Astrocyte (in vitro differentiated cells and primary cell): Measurements from ENCODE around the gene CIBAR2. TPM values are rescaled to one million over a fixed set of nuclear protein-coding genes. Genes with fewer than 3 reads are reported as not detected.

ENCODE experiments used
- DNase-seq: peaks from one replicate; pipeline ENCODE4 v3.0.0-alpha.2; 2010; ENCODE audit warnings: low read depth
- FAIRE-seq: peaks from 2 replicates; lab custom pipeline; 2011; peaks lifted over from hg19 to GRCh38; lab: Jason Lieb, UNC
- H2AFZ ChIP-seq: 2 replicates; pipeline ENCODE4 v1.6.0; 2012; ENCODE audit warnings: low read depth, low read length, inconsistent platforms
- H3K27ac ChIP-seq: 2 replicates; pipeline ENCODE4 v1.5.1; 2011; ENCODE audit warnings: low read depth, low read length, inconsistent platforms
- H3K27me3 ChIP-seq: 2 replicates; pipeline ENCODE4 v1.6.0; 2011; ENCODE audit warnings: low read length, inconsistent platforms; ENCODE audit not compliant: insufficient read depth
- H3K36me3 ChIP-seq: 2 replicates; pipeline ENCODE4 v1.5.1; 2011; ENCODE audit warnings: low read length, inconsistent platforms; ENCODE audit not compliant: insufficient read depth
- H3K4me1 ChIP-seq: 2 replicates; pipeline ENCODE4 v1.5.1; 2011; ENCODE audit warnings: low read length, inconsistent platforms; ENCODE audit not compliant: insufficient read depth
- H3K4me2 ChIP-seq: 2 replicates; pipeline ENCODE4 v1.6.0; 2012; ENCODE audit warnings: low read length, inconsistent platforms
- H3K4me3 ChIP-seq: 2 replicates; pipeline ENCODE4 v1.5.1; 2011; ENCODE audit warnings: low read depth, mild to moderate bottlenecking, low read length, inconsistent platforms; ENCODE audit not compliant: insufficient read depth
- H3K79me2 ChIP-seq: 2 replicates; pipeline ENCODE4 v1.6.0; 2012; ENCODE audit warnings: mild to moderate bottlenecking, low read length, inconsistent platforms; ENCODE audit not compliant: insufficient read depth
- H3K9ac ChIP-seq: 2 replicates; pipeline ENCODE4 v1.6.0; 2012; ENCODE audit warnings: mild to moderate bottlenecking, low read length, inconsistent platforms
- H3K9me3 ChIP-seq: 2 replicates; pipeline ENCODE4 v1.5.1; 2012; ENCODE audit warnings: low read depth, mild to moderate bottlenecking, low read length, inconsistent platforms; ENCODE audit not compliant: insufficient read depth
- H4K20me1 ChIP-seq: 2 replicates; pipeline ENCODE4 v1.6.0; 2012; ENCODE audit warnings: low read length, inconsistent platforms; ENCODE audit not compliant: insufficient read depth
- H3K27ac Mint-ChIP-seq: one replicate; pipeline ENCODE4 v1.8.0; 2021; ENCODE audit warnings: mild to moderate bottlenecking, mixed read lengths; ENCODE audit not compliant: unreplicated experiment
- H3K27me3 Mint-ChIP-seq: one replicate; pipeline ENCODE4 v1.8.0; 2021; ENCODE audit warnings: low read depth, mixed read lengths; ENCODE audit not compliant: unreplicated experiment
- H3K36me3 Mint-ChIP-seq: one replicate; pipeline ENCODE4 v1.8.0; 2021; ENCODE audit warnings: low read depth, mixed read lengths; ENCODE audit not compliant: unreplicated experiment
- H3K4me1 Mint-ChIP-seq: one replicate; pipeline ENCODE4 v1.8.0; 2021; ENCODE audit warnings: low read depth, mixed read lengths; ENCODE audit not compliant: unreplicated experiment
- H3K4me3 Mint-ChIP-seq: one replicate; pipeline ENCODE4 v1.8.0; 2021; ENCODE audit warnings: mild to moderate bottlenecking, moderate library complexity, mixed read lengths; ENCODE audit not compliant: unreplicated experiment
- H3K9me3 Mint-ChIP-seq: one replicate; pipeline ENCODE4 v1.8.0; 2021; ENCODE audit warnings: mild to moderate bottlenecking, mixed read lengths; ENCODE audit not compliant: unreplicated experiment
- EZH2 ChIP-seq: IDR thresholded peaks from 2 replicates; pipeline ENCODE4 v1.6.1; 2012; ENCODE audit warnings: mild to moderate bottlenecking, low read length, inconsistent platforms; ENCODE audit not compliant: insufficient read depth
- total RNA-seq: library from RNA; stranded (reverse); gene quantifications from 2 replicates; pipeline ENCODE4 v1.2.1, GENCODE V29; 2021
- TF ChIP-seq, protein P1 (sequence below): IDR thresholded peaks from 2 replicates; pipeline ENCODE4 v1.5.1; 2011; ENCODE audit warnings: low read depth, mild to moderate bottlenecking, inconsistent platforms, low read length, moderate library complexity; ENCODE audit not compliant: insufficient read depth

CIBAR2 gene
- total RNA-seq, 1 donor from 2014 or later, result not detected

DNA sequence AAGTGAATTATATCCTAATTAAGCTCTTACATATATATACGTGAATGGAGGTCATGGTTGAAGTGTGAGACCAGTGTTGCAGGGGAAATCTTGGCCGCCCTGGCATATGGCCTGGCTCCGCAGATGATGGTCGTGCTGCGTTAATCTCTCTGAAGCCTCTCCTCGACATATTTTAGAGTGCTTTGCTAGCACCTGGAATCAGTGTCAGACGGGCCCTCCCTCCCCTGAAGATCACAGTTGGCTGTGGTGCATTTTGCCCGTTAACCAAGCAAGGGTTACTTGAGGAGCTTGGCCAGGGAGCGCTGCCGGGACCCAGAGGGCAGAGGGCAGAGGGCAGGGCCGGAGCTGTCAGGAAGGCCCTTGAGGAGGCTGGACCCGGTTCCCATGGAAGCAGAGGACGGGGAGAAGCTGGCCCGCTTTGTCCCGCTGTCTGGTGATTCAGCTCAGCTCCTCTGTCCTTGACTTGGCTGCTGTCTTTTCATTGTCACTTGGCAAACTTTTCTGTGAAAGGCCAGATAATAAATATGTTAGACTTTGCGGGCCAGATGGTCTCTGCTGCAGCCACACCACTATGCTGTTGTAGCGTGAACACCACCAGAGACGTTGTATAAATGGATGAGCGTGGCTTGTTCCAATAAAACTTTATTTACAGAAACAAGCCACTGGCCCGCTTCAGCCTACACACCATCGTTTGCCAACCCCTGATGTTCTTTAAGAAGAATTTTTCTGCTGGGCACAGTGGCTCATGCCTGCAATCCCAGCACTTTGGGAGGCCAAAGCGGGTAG lies 32.3 kb downstream of the CIBAR2 start:
- no peak overlapping the region for H3K4me3 Mint-ChIP-seq
- Histone ChIP-seq H4K20me1 (peaks cover 6% of the 10 kb centered on the region), H2AFZ (no peak overlapping the region)

DNA sequence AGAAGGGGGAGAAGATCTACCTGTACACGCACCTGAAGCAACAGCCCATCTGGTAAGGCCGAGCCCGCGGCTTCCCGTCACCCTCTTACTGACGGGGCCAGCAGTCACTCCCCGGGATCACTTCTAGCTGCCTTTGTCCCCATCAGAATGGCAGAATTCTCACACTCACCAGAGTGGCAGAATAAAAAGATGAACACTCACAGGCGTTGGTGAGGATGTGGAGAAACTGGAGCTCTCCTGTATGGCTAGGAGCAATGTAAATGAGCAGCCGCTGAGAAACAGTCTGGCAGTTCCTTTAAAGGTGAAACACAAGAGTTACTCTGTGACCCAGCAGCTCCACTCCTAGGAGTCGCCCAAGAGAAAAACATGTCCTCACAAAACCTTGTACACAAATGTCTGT lies 33.3 kb downstream of the CIBAR2 start:
- H4K20me1 ChIP-seq, result peaks cover 6% of the 10 kb centered on the region
- Mint-ChIP-seq H3K4me1 (peaks cover 7% of the 10 kb centered on the region), H3K9me3 (no peaks in the 10 kb centered on the region), H3K36me3 (peaks cover 28% of the 10 kb centered on the region), H3K4me3 (no peak overlapping the region), H3K27ac (no peak overlapping the region), H3K27me3 (peaks cover 36% of the 10 kb centered on the region)
- no peak for TF ChIP-seq EZH2
- TF ChIP-seq, protein P1, sequence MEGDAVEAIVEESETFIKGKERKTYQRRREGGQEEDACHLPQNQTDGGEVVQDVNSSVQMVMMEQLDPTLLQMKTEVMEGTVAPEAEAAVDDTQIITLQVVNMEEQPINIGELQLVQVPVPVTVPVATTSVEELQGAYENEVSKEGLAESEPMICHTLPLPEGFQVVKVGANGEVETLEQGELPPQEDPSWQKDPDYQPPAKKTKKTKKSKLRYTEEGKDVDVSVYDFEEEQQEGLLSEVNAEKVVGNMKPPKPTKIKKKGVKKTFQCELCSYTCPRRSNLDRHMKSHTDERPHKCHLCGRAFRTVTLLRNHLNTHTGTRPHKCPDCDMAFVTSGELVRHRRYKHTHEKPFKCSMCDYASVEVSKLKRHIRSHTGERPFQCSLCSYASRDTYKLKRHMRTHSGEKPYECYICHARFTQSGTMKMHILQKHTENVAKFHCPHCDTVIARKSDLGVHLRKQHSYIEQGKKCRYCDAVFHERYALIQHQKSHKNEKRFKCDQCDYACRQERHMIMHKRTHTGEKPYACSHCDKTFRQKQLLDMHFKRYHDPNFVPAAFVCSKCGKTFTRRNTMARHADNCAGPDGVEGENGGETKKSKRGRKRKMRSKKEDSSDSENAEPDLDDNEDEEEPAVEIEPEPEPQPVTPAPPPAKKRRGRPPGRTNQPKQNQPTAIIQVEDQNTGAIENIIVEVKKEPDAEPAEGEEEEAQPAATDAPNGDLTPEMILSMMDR, result no peak
- no peaks in the 10 kb centered on the region for H3K79me2 ChIP-seq
- DNase-seq (no peak), FAIRE-seq (no peak)
- no peak overlapping the region for H3K4me2 ChIP-seq
- no peaks in the 10 kb centered on the region for H3K27me3 ChIP-seq
- no peak overlapping the region for H2AFZ ChIP-seq
- no peak overlapping the region for H3K27ac ChIP-seq
- no peaks in the 10 kb centered on the region for H3K4me1 ChIP-seq
- no peaks in the 10 kb centered on the region for H3K9me3 ChIP-seq
- no peak overlapping the region for H3K9ac ChIP-seq
- H3K4me3 ChIP-seq, result no peak overlapping the region
- no peaks in the 10 kb centered on the region for H3K36me3 ChIP-seq

More for the DNA sequence above, 32.3 kb downstream of the CIBAR2 start:
- no peaks in the 10 kb centered on the region for H3K27me3 ChIP-seq
- no peak overlapping the region for H3K9ac ChIP-seq
- Mint-ChIP-seq H3K27ac (no peak overlapping the region), H3K9me3 (no peaks in the 10 kb centered on the region), H3K36me3 (peaks cover 23% of the 10 kb centered on the region), H3K27me3 (peaks cover 38% of the 10 kb centered on the region), H3K4me1 (peaks cover 7% of the 10 kb centered on the region)
- H3K4me2 ChIP-seq, result no peak overlapping the region
- TF ChIP-seq EZH2, result no peak
- no peaks in the 10 kb centered on the region for H3K4me1 ChIP-seq
- H3K36me3 ChIP-seq, result no peaks in the 10 kb centered on the region
- no peaks in the 10 kb centered on the region for H3K9me3 ChIP-seq
- H3K27ac ChIP-seq, result no peak overlapping the region
- no peak overlapping the region for H3K4me3 ChIP-seq
- H3K79me2 ChIP-seq, result no peaks in the 10 kb centered on the region
- DNase-seq, result no peak
- FAIRE-seq, result no peak

DNA sequence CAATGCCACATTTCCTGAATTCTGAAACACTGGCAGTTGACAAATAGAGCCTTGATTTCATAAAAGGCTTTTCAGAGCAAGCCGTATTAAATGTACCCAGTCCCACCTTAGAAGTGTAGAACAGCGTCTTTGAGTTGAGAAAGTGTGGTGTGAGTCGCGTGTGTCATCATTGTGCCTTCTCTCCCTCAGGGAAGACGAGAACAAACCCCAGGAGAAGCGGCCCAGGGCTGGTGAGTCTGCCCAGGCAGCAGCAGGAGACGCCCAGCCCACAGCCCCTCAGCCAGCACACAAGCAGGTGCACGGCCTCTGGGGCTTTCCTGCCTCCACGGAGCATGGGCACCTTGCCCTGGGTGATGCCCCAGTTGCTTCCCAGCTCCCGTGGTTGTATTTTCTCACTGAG lies 34.0 kb downstream of the CIBAR2 start:
- no peaks in the 10 kb centered on the region for H3K4me1 ChIP-seq
- no peak overlapping the region for H3K4me3 ChIP-seq
- TF ChIP-seq, protein P1, result no peak
- TF ChIP-seq EZH2, result no peak
- H2AFZ ChIP-seq, result no peak overlapping the region
- H3K9ac ChIP-seq, result no peak overlapping the region
- H3K9me3 ChIP-seq, result no peaks in the 10 kb centered on the region
- Mint-ChIP-seq H3K9me3 (no peaks in the 10 kb centered on the region), H3K36me3 (peaks cover 31% of the 10 kb centered on the region), H3K4me1 (peaks cover 7% of the 10 kb centered on the region), H3K27ac (no peak overlapping the region), H3K4me3 (no peak overlapping the region), H3K27me3 (peaks cover 29% of the 10 kb centered on the region)
- DNase-seq (no peak), FAIRE-seq (no peak)
- peaks cover 2% of the 10 kb centered on the region for H4K20me1 ChIP-seq
- no peaks in the 10 kb centered on the region for H3K36me3 ChIP-seq
- no peaks in the 10 kb centered on the region for H3K27me3 ChIP-seq
- no peaks in the 10 kb centered on the region for H3K79me2 ChIP-seq
- no peak overlapping the region for H3K27ac ChIP-seq
- H3K4me2 ChIP-seq, result no peak overlapping the region
